GM20431 (cell line): Measurements from ENCODE around the gene OGFR.

Experiments used
- in situ Hi-C: fragments of 300-500 bp; cut with MseI, MboI; formaldehyde crosslinking; loops from one replicate; pipeline ENCODE4 v1.15.0; 2020; ENCODE audit warnings: low sequenced_read_pairs; ENCODE audit not compliant: unreplicated experiment

OGFR gene

GRCh38 chr20:62768551-62769287 is 35.9 kb upstream of the OGFR start:
- in situ Hi-C loops = no loop called here

DNA sequence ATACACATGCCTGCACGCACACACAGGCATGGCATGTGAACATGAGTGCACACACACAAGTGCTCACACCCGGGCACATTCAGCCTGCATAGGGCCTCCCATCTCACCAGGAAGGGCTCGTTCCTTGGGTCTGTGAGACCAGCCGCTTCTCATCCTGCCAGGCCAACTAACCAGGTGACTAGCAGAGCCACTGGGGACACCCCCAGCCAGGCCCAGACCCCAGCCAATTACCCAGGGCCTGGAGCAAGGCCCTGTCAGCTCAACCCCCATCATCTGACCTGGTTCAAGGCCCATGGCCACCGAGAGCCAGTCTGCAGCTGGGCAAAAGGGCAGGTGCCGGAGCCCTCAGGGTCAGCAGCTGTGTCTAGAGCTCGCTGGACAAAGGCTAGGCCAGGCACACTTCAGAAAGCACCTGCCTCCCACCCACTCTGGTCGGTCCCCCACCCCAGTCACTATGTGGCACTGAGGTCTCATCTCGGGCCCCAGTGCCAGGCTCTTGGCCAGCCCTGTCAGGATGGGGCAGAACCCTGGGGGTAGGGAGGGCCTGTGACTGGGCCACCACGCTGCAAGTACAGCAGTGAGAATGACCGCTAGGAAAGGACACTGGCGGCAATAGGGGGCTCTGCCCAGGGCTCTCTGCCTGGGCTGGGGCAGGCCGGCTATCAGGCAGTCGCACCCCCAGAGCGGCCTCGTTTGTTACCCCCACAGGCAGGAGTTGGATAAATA is 35.1 kb upstream of the OGFR start:
- in situ Hi-C loops = no loop called here

- in situ Hi-C loops = no loop called here
Observed at GRCh38 chr20:62770111-62770910, 34.3 kb upstream of the OGFR start.

DNA sequence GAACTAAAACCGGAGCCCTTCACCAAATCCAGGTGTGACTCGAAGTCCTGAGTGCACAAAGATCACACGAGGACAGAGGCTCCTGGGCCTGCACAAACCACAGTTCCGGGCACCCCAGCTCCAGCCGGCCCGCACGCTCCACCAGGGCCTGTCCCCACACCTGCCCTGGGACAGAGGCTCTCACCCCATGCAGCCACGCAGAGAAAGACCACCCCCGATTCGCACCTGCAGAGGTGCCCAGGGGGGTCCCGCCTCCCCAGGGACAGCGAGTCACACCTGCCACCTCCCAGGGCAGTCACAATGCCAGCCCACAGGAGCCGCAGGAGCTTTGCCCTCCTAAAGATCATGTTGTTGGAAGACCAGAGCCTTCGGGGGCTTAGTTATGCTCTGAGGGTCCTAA is 33.7 kb upstream of the OGFR start:
- in situ Hi-C loops = no loop called here

DNA sequence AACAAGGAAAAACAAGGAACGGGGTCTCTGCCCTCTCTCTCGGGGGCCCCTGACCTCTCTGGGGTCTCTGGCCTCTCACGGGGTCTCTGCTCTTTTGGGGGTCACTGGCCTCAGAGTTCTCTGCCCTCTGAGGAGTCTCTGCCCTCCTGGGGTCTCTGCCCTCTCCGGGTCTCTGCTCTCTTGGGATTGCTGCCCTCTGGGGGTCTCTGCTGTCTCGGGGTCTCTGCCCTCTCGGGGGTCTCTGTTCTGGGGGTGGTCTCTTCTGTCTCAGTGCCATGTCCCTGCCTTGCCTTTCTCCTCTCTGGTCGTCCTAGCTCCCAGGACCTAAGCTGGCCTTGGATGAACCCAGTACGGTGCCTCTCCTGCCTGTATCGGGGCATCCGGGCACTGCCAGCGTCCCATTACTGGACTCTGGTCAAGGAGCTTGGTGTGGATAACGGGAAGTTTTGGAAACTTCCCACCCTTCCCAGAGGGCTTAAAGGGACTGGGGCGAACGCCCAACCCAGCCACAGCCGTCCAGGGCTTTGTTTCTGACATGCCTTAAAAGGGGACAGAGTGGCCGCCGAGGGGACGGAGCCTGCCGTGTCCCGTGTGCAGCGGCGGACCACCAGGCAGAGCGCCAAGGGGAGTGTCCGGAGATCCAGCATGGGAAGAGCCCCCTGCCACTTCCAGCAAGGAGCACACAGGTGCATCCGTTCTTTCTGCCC is 33.1 kb upstream of the OGFR start:
- in situ Hi-C loops = no loop called here

GRCh38 chr20:62772103-62772611 is 32.5 kb upstream of the OGFR start:
- in situ Hi-C loops = no loop called here

DNA sequence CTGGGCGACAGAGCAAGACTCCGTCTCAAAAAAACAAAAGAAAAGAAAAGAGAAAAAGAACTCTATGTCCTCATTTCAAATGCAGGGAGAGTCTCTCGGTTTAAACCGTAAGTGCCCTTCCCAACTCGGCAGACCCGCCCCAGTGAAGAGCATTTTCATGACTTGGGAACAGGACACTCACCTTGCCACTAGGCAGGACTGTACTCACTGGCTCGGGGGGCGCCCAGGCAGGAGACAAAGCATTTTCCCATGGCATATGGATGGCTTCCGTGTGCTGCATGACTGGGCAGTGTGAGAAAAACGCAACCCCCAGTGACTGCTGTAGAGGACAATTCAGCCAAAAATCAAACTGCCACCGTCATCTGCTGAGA is 32.0 kb upstream of the OGFR start:
- in situ Hi-C loops = no loop called here

DNA sequence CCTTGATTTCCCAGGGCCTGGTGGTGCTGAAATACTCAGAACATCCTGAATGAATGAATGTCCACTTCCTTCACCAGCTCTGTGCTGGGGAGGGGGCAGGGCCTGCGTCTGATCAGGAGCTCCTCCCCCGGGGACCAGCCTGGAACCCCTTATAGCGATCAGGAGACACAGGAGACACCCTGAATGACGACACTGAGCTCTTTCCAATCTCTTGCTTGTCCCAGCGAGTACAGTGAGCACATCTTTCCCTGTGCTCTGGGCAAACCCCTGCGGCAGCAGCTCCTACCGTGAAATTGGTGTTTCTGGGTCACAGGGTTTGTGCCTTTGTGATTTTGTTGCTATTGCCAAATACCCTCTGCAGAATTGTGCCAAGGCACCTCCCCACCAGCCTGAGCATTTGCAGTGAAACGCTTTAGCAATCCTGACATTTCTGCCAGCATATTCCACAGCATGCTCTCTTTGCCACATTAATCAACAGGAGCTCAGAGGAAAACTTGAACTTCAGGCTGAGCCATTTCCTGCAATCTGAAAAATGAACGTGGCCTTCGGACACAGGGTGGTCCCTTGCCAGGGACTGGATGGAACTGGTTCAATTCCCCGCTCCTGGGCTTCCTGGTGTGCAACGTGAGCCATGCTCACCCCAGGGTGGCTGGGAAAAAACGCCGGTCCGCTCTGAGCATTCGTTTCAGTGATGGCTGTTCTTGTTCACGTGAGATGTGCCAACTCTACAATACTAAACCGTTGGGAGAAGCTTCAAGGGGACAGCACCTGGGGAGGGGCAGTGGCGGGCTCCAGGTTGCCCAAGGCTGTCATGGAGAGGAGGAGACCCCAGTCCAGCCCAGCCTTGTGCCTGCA is 31.4 kb upstream of the OGFR start:
- in situ Hi-C loops = no loop called here

DNA sequence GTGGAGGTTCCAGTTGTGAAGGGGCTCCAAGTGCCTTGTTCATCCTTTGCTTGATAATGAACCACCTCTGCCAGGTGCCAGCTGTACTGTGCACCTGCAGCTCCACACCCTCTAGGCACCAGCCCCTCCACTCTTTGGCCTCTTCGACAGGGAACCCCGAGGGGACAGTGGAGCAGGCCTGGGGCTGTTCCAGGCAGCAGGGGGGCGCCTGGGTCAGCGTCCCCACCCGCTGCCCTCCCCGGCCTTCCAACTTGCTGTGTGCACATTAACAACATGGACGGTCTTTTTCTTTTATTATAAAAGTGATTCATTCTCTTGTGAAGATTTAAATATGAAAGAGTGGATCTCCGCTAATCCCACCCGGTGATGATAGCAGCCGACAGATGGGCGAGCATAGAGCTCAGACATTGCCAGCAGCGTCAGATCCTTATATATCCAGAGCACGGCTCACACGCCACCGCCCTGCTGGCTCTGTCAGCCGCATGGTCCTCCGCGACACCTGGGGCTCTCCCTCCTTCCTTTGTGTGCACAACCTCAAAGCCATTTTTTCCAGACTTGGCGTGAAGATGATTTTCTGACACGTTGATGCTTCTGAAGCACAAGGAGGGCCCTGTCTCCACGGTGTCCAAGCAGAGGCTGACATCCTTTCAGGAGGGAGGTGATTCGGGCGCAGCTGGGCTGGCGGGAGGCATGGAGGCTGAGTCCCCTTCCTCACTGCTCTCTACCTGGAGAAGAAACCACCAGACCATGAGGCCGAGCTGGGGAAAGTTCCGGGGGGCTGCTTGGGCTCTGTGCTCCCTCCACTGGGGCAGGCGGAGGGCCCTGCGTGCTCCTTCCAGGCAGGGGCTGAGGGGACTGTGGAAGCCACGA is 30.6 kb upstream of the OGFR start:
- in situ Hi-C loops = no loop called here

DNA sequence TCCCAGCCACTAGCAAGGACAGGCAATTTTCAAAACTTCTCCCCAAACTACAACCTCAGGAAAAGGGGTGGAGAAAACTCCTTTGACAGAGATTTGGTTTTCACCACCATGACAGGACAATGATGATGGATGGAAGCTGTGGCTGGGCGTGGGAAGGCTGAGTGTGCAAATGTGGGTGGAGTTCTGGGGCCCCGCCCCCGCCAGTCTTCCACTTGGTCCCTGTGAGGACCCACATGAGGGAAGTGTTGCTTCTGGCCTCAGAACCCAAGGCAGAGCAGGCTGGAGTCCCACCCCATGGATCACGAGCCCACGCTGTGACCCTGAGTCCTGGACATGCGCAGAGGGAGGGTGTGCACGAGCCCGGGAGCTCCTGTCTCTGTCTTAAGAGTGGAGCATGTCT is 29.9 kb upstream of the OGFR start:
- in situ Hi-C loops = no loop called here

DNA sequence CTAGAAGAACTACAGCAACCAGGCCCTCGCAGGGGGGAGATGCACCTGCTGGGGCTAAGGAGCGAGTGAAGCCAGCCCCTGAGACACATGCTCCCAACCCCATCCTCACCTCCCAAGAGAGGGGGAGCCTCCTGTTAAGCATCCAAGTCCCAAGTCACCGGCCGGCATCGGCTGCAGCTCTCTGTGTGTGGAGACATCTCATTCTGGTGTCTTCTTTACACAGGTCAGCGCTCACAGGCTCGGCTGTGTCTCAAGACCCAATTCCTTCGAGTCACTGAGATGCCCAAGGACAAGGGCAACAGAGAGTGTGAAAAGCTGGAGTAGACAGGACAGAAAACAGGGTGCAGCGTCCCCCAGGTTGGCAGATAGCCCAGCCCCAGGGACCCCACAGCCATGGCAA is 29.4 kb upstream of the OGFR start:
- in situ Hi-C loops = no loop called here

GRCh38 chr20:62776035-62776691 is 28.5 kb upstream of the OGFR start:
- in situ Hi-C loops = no loop called here

GRCh38 chr20:62776692-62777527 is 27.7 kb upstream of the OGFR start:
- in situ Hi-C loops = no loop called here

- in situ Hi-C loops = no loop called here
Observed at GRCh38 chr20:62777528-62777830, 27.2 kb upstream of the OGFR start.

- in situ Hi-C loops = no loop called here
Observed at GRCh38 chr20:62778058-62778457, 26.6 kb upstream of the OGFR start.

DNA sequence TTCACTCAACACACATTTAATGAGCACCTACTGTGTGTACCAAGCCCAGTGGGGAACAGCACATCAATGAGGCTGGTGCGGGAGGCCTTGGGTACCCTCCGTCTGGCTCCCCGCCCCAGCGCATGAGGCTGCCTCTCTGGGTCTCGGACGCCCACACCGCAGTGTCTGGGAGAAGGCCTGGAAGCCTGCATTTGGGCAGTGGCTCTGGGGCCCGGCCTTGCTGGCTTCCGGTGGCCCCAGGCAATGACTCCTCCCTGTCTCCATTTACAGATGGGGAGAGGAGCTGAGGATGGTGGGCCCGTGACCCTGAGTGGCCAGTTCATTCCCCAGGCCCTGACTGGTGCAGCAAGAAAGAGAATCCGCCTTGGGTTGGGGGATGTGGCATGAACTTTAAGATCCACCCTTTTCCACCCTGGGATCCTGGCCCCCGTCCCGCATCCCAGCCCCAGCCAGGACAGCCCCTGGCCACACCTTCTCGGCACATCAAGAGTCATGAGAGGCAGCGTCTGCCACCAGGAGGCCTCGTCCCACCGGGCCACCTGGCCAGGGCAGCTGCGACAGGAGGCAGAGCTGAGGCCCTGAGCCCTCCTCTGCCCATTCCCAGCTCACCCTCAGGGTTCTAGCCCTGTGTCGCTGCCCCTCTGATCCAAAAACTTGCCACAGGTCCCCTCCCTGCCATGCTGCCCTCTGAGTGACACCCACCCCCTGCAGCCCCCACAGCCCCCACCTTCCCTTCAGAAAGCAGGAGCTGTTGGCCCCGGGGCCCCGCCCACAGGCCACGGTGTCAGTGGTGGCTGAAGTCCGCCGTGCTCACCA is 25.8 kb upstream of the OGFR start:
- in situ Hi-C loops = no loop called here

DNA sequence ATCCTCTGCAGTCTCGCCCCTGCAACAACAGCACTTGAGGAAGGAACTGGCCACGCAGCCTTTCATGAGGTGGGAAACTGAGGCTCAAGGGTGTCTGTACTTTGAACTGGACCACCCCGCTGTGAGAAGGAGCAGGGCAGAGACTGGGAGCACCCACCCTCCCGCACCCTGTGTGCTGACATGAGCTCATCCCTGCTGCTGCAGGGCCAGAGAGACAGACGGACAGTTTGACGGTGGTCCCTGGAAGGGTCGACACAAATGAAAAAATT is 25.3 kb upstream of the OGFR start:
- in situ Hi-C loops = no loop called here
